Spinal cord (tissue), 10 donors: ENCODE results near the gene FGF10. TPM values are rescaled to one million over a fixed set of nuclear protein-coding genes. Genes with fewer than 3 reads are reported as not detected.
A peak's percentile ranks its signal among the peaks of the same experiment; 100 is the strongest.

Experiments
- DNase-seq, 6 donors: peaks; one replicate each; pipeline versions ENCODE4 v3.0.0 to v3.0.0-alpha.2; 2013 to 2015; ENCODE audit warnings: low spot score in 6 of 6, low read depth in 4 of 6
- H3K27ac ChIP-seq: one replicate; pipeline ENCODE4 v1.5.1; 2013; ENCODE audit warnings: low read depth, low read length, control low read depth
- H3K27me3 ChIP-seq: one replicate; pipeline ENCODE4 v1.6.1; 2013; ENCODE audit warnings: low read length; ENCODE audit not compliant: control insufficient read depth, insufficient read depth
- H3K36me3 ChIP-seq: one replicate; pipeline ENCODE4 v1.6.1; 2013; ENCODE audit warnings: low read length; ENCODE audit not compliant: control insufficient read depth, insufficient read depth
- H3K4me1 ChIP-seq: one replicate; pipeline ENCODE4 v1.6.1; 2013; ENCODE audit warnings: low read length; ENCODE audit not compliant: control insufficient read depth, insufficient read depth
- H3K4me3 ChIP-seq: one replicate; pipeline ENCODE4 v1.5.1; 2013; ENCODE audit warnings: low read depth, low read length, control low read depth
- H3K9me3 ChIP-seq: one replicate; pipeline ENCODE4 v1.6.1; 2013; ENCODE audit warnings: low read length; ENCODE audit not compliant: control insufficient read depth, insufficient read depth
- WGBS: methylation state at CpG from one replicate; pipeline ENCODE4 v1.1.5; 2013; ENCODE audit warnings: missing lambda C conversion rate; ENCODE audit not compliant: insufficient coverage; 5-methylcytosine and 5-hydroxymethylcytosine counted together
- long read RNA-seq, 4 donors: transcript quantifications; one replicate each; lab custom pipeline, GENCODE V29; 2026
- polyA plus RNA-seq, 2 donors: library from polyadenylated mRNA; unstranded; fragments of 120-200 nt; gene quantifications; one replicate each; pipeline ENCODE4 v1.2.1, GENCODE V29; 2013; ENCODE audit not compliant: insufficient read length in 2 of 2
- total RNA-seq, 2 donors: library from RNA; depleted of rRNA in 1 of 2; stranded (reverse); fragments of 120-200 nt in 1 of 2; fragments of >200 nt in 1 of 2; gene quantifications; one replicate each; pipeline versions ENCODE4 v1.2.3 to v1.2.4, GENCODE V29; 2013 to 2014
- donor health status: healthy.

Gene FGF10
- total RNA-seq (10 to 100 TPM in 1 of 2 donors, 1 to 10 TPM in 1; 9.4 to 10.1 TPM), polyA plus RNA-seq (1 to 10 TPM; 2.9 to 3.0 TPM)
- long read RNA-seq, donor 1 = 0 reads
- long read RNA-seq, donor 2 = 0 reads
- long read RNA-seq, donor 3 = 0 reads
- long read RNA-seq, donor 4, transcript FGF10-201 (3 exons, 2,193 nt) = major isoform, 8 of 8 reads
- long read RNA-seq, donor 4, partial matches to known transcripts = 0 of 8 reads
- long read RNA-seq, donor 4, other reads (novel, unspliced or antisense) = 0 of 8 reads

- H3K27ac ChIP-seq = no peak within 1 kb of the TSS
- WGBS = 1% methylated on average over 25 of the region's 35 CpGs
Measured at GRCh38 chr5:44389090-44389822, at the start of gene FGF10. Gene FGF10, minus strand, starts transcription at chr5:44389420. Its CDS starts 738 bp downstream, at chr5:44388682.

GRCh38 chr5:44426944-44427343, 37.7 kb upstream of the FGF10 start:
- Histone ChIP-seq H3K9me3 (no peaks in the 10 kb centered on the region), H3K27me3 (no peaks in the 10 kb centered on the region), H3K27ac (no peak overlapping the region), H3K36me3 (no peaks in the 10 kb centered on the region), H3K4me1 (no peaks in the 10 kb centered on the region), H3K4me3 (no peak overlapping the region)
- no CpG with 5 or more reads among the region's 1 CpG for WGBS
- no peak for DNase-seq

More at GRCh38 chr5:44389090-44389822, at the start of gene FGF10:
- H3K36me3 ChIP-seq = no peaks in the 10 kb centered on the region
- H3K27me3 ChIP-seq = peaks cover 45% of the 10 kb centered on the region
- no peaks in the 10 kb centered on the region for H3K9me3 ChIP-seq
- DNase-seq = peak in 2 of 6 donors; percentile 19 to 75
- H3K4me3 ChIP-seq = peak within 1 kb of the TSS; percentile 47
- peaks cover 21% of the 10 kb centered on the region for H3K4me1 ChIP-seq

- 91% methylated on average over 3 of the region's 3 CpGs for WGBS
- Histone ChIP-seq H3K27ac (no peak overlapping the region), H3K4me1 (no peaks in the 10 kb centered on the region), H3K36me3 (no peaks in the 10 kb centered on the region), H3K27me3 (no peaks in the 10 kb centered on the region), H3K4me3 (no peak overlapping the region), H3K9me3 (no peaks in the 10 kb centered on the region)
- DNase-seq = peak in 1 of 6 donors; percentile 5
Measured at GRCh38 chr5:44412286-44412685, 23.1 kb upstream of the FGF10 start.

- no peaks in the 10 kb centered on the region for H3K36me3 ChIP-seq
- no peak for DNase-seq
- H3K4me3 ChIP-seq = no peak overlapping the region
- H3K9me3 ChIP-seq = no peaks in the 10 kb centered on the region
- H3K4me1 ChIP-seq = no peaks in the 10 kb centered on the region
- no peaks in the 10 kb centered on the region for H3K27me3 ChIP-seq
- WGBS = 100% methylated on average over 1 of the region's 2 CpGs
- H3K27ac ChIP-seq = no peak overlapping the region
Measured at GRCh38 chr5:44402084-44402483, 12.9 kb upstream of the FGF10 start.

- WGBS = 100% methylated on average over 1 of the region's 4 CpGs
Measured at GRCh38 chr5:44401611-44402010, 12.4 kb upstream of the FGF10 start.

GRCh38 chr5:44398382-44398781, 9.2 kb upstream of the FGF10 start:
- H3K27me3 ChIP-seq = no peaks in the 10 kb centered on the region
- no peak for DNase-seq
- H3K9me3 ChIP-seq = no peaks in the 10 kb centered on the region
- no peak overlapping the region for H3K27ac ChIP-seq
- H3K36me3 ChIP-seq = no peaks in the 10 kb centered on the region
- no peaks in the 10 kb centered on the region for H3K4me1 ChIP-seq
- no peak overlapping the region for H3K4me3 ChIP-seq

More at GRCh38 chr5:44401611-44402010, 12.4 kb upstream of the FGF10 start:
- H3K27me3 ChIP-seq = no peaks in the 10 kb centered on the region
- no peaks in the 10 kb centered on the region for H3K36me3 ChIP-seq
- no peaks in the 10 kb centered on the region for H3K9me3 ChIP-seq
- no peak overlapping the region for H3K27ac ChIP-seq
- H3K4me1 ChIP-seq = no peaks in the 10 kb centered on the region
- H3K4me3 ChIP-seq = no peak overlapping the region
- DNase-seq = no peak

- no peak for DNase-seq
- Histone ChIP-seq H3K4me3 (no peak overlapping the region), H3K4me1 (no peaks in the 10 kb centered on the region), H3K36me3 (no peaks in the 10 kb centered on the region), H3K27me3 (peaks cover 4% of the 10 kb centered on the region), H3K27ac (no peak overlapping the region), H3K9me3 (no peaks in the 10 kb centered on the region)
- 100% methylated on average over 3 of the region's 3 CpGs for WGBS
Measured at GRCh38 chr5:44396312-44396711, 7.1 kb upstream of the FGF10 start.

- no peaks in the 10 kb centered on the region for H3K36me3 ChIP-seq
- peaks cover 45% of the 10 kb centered on the region for H3K27me3 ChIP-seq
- H3K27ac ChIP-seq = no peak overlapping the region
- peak overlapping the region; percentile 47 for H3K4me3 ChIP-seq
- DNase-seq = peak in 2 of 6 donors; percentile 2 to 6
- H3K4me1 ChIP-seq = peaks cover 21% of the 10 kb centered on the region
- no peaks in the 10 kb centered on the region for H3K9me3 ChIP-seq
- WGBS = no CpG with 5 or more reads among the region's 2 CpGs
Measured at GRCh38 chr5:44390351-44390750, 1.1 kb upstream of the FGF10 start.

GRCh38 chr5:44389823-44390143, 563 bp upstream of the FGF10 start:
- Histone ChIP-seq H3K9me3 (no peaks in the 10 kb centered on the region), H3K27ac (no peak overlapping the region)
- WGBS = 3% methylated on average over 4 of the region's 5 CpGs

More at GRCh38 chr5:44389823-44390143, 563 bp upstream of the FGF10 start:
- H3K4me3 ChIP-seq = peak overlapping the region; percentile 47
- no peaks in the 10 kb centered on the region for H3K36me3 ChIP-seq
- peaks cover 21% of the 10 kb centered on the region for H3K4me1 ChIP-seq
- peaks cover 45% of the 10 kb centered on the region for H3K27me3 ChIP-seq
- DNase-seq = peak in 1 of 6 donors; percentile 67
